Common myeloid progenitor, CD34-positive (primary cell): ENCODE measurements around the gene NEK8.

Source experiments
- CTCF ChIA-PET: fragments of 350-600 bp; sonication (Branson Sonifier 250); formaldehyde crosslinking; loops from one replicate; lab custom pipeline; 2021; ENCODE audit warnings: antibody characterized with exemption; lab: Charles Lee
- POLR2A ChIA-PET: fragments of 350-600 bp; sonication (Branson Sonifier 250); formaldehyde crosslinking; loops from one replicate; lab custom pipeline; 2021; ENCODE audit warnings: antibody characterized with exemption; lab: Charles Lee
- DNase-seq, 3 donors: peaks; one replicate each; pipeline versions ENCODE4 v3.0.0 to v3.0.0-alpha.2; 2013
- H3K27ac ChIP-seq, 2 experiments: 1 replicate in 1 of 2; 2 replicates in 1 of 2; pipeline ENCODE4 v1.7.0; 2013; ENCODE audit warnings: inconsistent platforms in 2 of 2, low read length in 2 of 2, mild to moderate bottlenecking in 2 of 2, low read depth in 1 of 2, moderate library complexity in 1 of 2; ENCODE audit not compliant: severe bottlenecking in 2 of 2, insufficient read depth in 1 of 2, poor library complexity in 1 of 2
- H3K27me3 ChIP-seq, 5 experiments: replicated peaks in 2 of 5; 1 replicate in 3 of 5; 2 replicates in 2 of 5; pipeline versions ENCODE4 v1.6.1 to v1.7.0; 2013; ENCODE audit warnings: low read length in 4 of 5, mild to moderate bottlenecking in 2 of 5, moderate library complexity in 2 of 5, inconsistent platforms in 1 of 5; ENCODE audit not compliant: insufficient read depth in 5 of 5, control insufficient read depth in 4 of 5
- H3K36me3 ChIP-seq, 4 experiments: 1 replicate in 2 of 4; 2 replicates in 2 of 4; pipeline versions ENCODE4 v1.6.1 to v1.7.0; 2013; ENCODE audit warnings: low read length in 3 of 4, control low read depth in 1 of 4, mild to moderate bottlenecking in 1 of 4; ENCODE audit not compliant: control insufficient read depth in 4 of 4, insufficient read depth in 4 of 4
- H3K4me1 ChIP-seq, 4 experiments: 1 replicate in 3 of 4; 2 replicates in 1 of 4; pipeline versions ENCODE4 v1.6.1 to v1.7.1; 2013; ENCODE audit warnings: low read length in 3 of 4, mild to moderate bottlenecking in 3 of 4, control low read depth in 1 of 4, inconsistent platforms in 1 of 4, moderate library complexity in 1 of 4; ENCODE audit not compliant: control insufficient read depth in 4 of 4, insufficient read depth in 4 of 4; ENCODE audit errors: control extremely low read depth in 1 of 4
- H3K4me3 ChIP-seq, 7 experiments: 1 replicate in 4 of 7; 2 replicates in 3 of 7; pipeline versions ENCODE4 v1.5.1 to v1.7.0; 2013; ENCODE audit warnings: mild to moderate bottlenecking in 7 of 7, low read length in 6 of 7, moderate library complexity in 6 of 7, inconsistent platforms in 2 of 7, low read depth in 2 of 7, control low read depth in 1 of 7; ENCODE audit not compliant: insufficient read depth in 4 of 7, control insufficient read depth in 1 of 7; ENCODE audit errors: extremely low read depth in 1 of 7
- H3K9me3 ChIP-seq, 5 experiments: 1 replicate in 4 of 5; 2 replicates in 1 of 5; pipeline versions ENCODE4 v1.6.1 to v1.7.1; 2013; ENCODE audit warnings: low read length in 4 of 5, mild to moderate bottlenecking in 2 of 5, inconsistent platforms in 1 of 5, low read depth in 1 of 5, moderate library complexity in 1 of 5; ENCODE audit not compliant: control insufficient read depth in 4 of 5, insufficient read depth in 2 of 5; ENCODE audit errors: control extremely low read depth in 1 of 5
- WGBS: methylation state at CpG from one replicate; pipeline ENCODE4 v1.1.5; 2013; ENCODE audit not compliant: insufficient coverage; 5-methylcytosine and 5-hydroxymethylcytosine counted together

NEK8 gene

DNA sequence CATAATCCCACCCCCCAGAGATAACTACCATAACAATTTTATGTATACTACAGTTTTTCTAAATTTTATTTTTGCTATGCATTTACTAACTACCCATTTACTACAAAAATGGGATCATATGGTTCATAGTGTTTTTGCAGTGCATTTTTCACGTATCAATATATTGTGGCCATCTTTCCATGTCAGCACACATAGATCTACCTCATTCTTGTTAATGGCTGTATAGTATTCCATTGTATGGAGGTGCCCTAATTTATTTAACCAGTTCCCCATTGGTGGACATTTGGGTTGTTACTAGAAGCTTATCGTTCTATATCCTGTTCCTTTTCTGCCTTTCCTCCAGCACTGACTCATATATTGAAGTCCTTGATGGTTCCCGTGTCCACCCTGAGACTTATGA, 39.6 kb upstream of the NEK8 start:
- no peaks in the 10 kb centered on the region for H3K4me1 ChIP-seq
- no peaks in the 10 kb centered on the region for H3K9me3 ChIP-seq
- no peaks in the 10 kb centered on the region for H3K27me3 ChIP-seq
- DNase-seq = no peak
- no peak overlapping the region for H3K4me3 ChIP-seq
- 100% methylated on average over 1 of the region's 3 CpGs for WGBS
- H3K27ac ChIP-seq = no peak overlapping the region
- peaks cover 31 to 89% (median 70%) of the 10 kb centered on the region in 4 experiments for H3K36me3 ChIP-seq
- ChIA-PET POLR2A (interaction anchor here (1.0 kb wide), 1 partner anchor 22 kb away, joined by 3 read pairs; no protein-coding TSS in a partner anchor), CTCF (interaction anchor here (1.2 kb wide), 1 partner anchor 24 kb away, joined by 4 read pairs; no protein-coding TSS in a partner anchor)

DNA sequence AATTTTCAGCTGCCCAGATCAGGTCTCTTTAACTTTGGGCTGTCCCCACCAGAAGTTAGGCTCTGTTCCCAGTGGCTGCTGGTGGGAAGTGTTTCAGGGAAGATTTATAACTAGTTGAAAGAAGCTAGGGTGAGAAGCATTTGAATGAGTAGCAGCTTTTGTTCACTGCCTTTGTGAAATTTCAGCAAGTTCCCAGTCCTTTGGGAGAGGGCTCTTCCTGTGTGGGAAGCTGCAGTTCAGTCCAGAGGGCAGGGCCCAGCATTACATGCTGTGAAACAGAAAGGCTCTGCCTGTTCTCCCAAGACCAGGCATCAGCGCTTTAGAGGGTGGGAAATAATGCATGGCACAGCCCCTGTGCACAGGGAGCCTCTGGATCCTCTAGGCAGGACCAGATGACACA, 34.7 kb upstream of the NEK8 start:
- no peaks in the 10 kb centered on the region for H3K9me3 ChIP-seq
- H3K27me3 ChIP-seq = no peaks in the 10 kb centered on the region
- ChIA-PET POLR2A (no interaction called here), CTCF (interaction anchor here (0.8 to 2.2 kb wide), 4 partner anchors 8 to 47 kb away, joined by 3 to 7 read pairs (median 4); no protein-coding TSS in a partner anchor)
- DNase-seq = no peak
- peaks cover 36 to 91% (median 66%) of the 10 kb centered on the region in 4 experiments for H3K36me3 ChIP-seq
- no peak overlapping the region for H3K27ac ChIP-seq
- no peak overlapping the region for H3K4me3 ChIP-seq
- H3K4me1 ChIP-seq = no peaks in the 10 kb centered on the region
- WGBS = 100% methylated on average over 1 of the region's 1 CpG

DNA sequence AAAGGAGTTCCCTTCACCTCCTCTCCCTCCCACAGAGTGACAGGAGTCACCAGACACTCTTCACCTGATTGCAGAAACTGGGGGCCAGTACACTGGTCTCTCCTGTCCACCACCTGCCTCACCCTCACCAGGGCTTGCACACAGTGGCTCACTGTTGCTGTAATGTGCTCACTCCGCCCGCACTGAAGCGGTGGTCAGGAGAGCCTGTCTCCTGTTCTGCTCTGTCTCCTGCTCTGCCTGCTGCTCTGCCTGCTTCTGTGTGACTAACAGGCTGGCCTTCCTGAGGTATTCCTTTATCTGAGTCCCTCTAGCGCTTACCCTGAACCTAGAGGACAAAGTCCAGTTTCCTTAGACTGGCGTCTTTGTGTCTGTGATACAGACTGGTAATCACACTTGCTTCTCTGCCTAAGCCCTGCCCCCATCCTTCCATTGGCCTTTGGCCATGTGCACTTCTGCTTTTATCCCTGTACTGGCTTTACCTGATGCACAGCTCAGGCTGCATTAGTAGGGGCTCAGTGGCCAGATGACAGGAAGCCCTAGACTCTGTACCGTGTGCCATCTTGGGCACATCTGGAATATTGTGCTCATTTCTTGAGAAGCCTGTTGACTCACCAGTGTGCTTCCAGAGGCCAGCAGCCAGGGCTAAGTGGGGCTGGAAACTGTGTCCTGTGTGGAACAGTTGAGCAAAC, 30.2 kb upstream of the NEK8 start:
- Histone ChIP-seq H3K9me3 (no peaks in the 10 kb centered on the region), H3K27ac (no peak overlapping the region), H3K27me3 (no peaks in the 10 kb centered on the region), H3K36me3 (peaks cover 36 to 100% (median 80%) of the 10 kb centered on the region in 4 experiments), H3K4me1 (no peaks in the 10 kb centered on the region), H3K4me3 (no peak overlapping the region)
- no peak for DNase-seq
- POLR2A ChIA-PET = no interaction called here
- WGBS = 95% methylated on average over 6 of the region's 6 CpGs
- CTCF ChIA-PET = no interaction called here

DNA sequence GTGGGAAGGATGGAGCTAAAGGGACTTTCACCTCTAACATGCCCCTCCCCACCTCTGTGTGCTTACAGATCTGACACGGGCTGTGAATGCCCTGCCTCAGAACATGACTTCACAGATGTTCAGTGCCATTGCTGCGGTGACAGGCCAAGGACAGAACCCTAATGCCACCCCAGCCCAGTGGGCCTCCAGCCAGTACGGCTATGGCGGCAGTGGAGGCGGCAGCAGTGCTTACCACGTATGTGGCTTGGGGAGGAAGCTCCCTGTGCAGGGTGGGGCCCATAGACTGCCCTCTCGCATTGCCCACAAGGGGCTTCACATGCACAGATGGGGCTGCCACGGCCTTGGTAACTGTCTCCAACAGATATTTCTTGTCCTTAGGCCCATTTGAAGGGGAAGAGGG, 28.3 kb upstream of the NEK8 start:
- WGBS = 98% methylated on average over 7 of the region's 8 CpGs
- no peak overlapping the region for H3K27ac ChIP-seq
- ChIA-PET POLR2A (no interaction called here), CTCF (interaction anchor here (0.6 to 1.2 kb wide), 3 partner anchors 8 to 25 kb away, joined by 3 to 4 read pairs (median 4); no protein-coding TSS in a partner anchor)
- H3K9me3 ChIP-seq = no peaks in the 10 kb centered on the region
- no peaks in the 10 kb centered on the region for H3K27me3 ChIP-seq
- no peak overlapping the region for H3K4me3 ChIP-seq
- no peaks in the 10 kb centered on the region for H3K4me1 ChIP-seq
- no peak for DNase-seq
- peaks cover 37 to 97% (median 75%) of the 10 kb centered on the region in 4 experiments for H3K36me3 ChIP-seq

DNA sequence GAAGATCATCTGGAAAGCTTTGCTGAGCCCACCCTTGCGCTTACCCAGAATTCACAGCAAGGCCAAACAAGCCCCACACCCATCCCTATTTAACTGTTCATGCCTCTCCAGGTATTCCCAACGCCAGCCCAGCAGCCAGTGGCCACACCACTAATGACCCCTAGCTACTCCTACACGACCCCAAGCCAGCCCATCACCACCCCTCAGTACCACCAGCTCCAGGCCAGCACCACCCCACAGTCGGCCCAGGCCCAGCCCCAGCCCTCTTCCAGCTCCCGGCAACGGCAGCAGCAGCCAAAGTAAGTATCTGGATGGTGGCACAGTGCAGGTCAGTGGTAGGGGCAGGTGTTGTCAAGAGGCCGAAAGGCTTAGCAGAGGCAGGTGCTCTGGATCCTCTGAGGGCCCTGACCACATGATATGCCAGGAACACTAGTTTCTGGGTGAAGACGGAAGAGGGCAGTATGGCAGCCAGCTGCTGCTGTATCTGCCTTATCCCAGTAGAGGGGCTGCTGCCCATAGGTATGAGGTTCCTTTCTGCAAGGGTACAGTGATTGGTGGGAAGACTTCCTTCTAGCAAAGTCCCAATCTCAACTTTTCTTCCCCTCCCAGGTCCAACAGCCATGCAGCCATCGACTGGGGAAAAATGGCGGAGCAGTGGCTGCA, 27.6 kb upstream of the NEK8 start:
- Histone ChIP-seq H3K4me3 (no peak overlapping the region), H3K36me3 (peaks cover 33 to 90% (median 70%) of the 10 kb centered on the region in 4 experiments), H3K27me3 (no peaks in the 10 kb centered on the region), H3K4me1 (no peaks in the 10 kb centered on the region), H3K27ac (no peak overlapping the region), H3K9me3 (no peaks in the 10 kb centered on the region)
- POLR2A ChIA-PET = no interaction called here
- DNase-seq = no peak
- CTCF ChIA-PET = interaction anchor here (1.2 kb wide), 1 partner anchor 25 kb away, joined by 4 read pairs; no protein-coding TSS in a partner anchor
- WGBS = 97% methylated on average over 8 of the region's 10 CpGs

DNA sequence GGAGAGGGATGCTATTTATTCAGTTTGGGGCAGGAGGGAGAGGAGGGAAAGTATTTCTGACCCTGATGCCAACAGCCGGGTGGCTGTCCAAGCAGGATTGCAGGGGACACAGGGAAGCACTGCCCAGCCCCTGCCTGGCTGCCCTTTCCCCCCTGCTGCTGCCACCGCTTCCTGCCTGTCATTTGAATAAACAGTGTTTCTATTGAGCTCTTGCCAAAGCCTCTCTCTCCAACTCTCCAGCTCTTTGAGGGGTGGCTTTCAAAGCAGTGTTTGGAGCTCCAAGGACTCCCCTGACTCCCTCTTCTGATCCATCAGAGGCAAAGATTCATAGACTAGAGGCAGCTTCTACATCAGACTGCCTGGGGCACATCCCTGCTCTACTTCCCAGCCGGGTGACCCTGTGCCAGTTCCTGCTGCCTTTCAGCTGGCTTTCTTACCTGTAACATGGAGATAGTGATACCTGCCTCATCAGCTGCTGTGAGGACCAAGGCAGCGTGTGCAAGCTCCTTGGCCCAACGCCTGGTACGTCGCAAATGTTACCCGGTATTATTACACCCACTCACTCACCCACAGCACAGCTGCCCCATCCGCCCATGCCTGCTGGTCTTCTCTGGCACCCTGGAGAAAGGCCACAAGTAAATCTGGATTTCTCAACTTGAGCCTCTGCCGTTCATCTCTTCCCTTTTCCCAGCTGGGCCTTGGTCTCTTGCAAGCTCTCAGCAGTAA, 26.4 kb upstream of the NEK8 start:
- no peak overlapping the region for H3K27ac ChIP-seq
- ChIA-PET POLR2A (interaction anchor here (1.1 kb wide), 1 partner anchor 9 kb away, joined by 3 read pairs; no protein-coding TSS in a partner anchor), CTCF (interaction anchor here (1.4 kb wide), 1 partner anchor 9 kb away, joined by 5 read pairs; no protein-coding TSS in a partner anchor)
- peaks cover 33 to 81% (median 61%) of the 10 kb centered on the region in 4 experiments for H3K36me3 ChIP-seq
- no peak for DNase-seq
- no peaks in the 10 kb centered on the region for H3K27me3 ChIP-seq
- no peaks in the 10 kb centered on the region for H3K4me1 ChIP-seq
- WGBS = 98% methylated on average over 10 of the region's 10 CpGs
- H3K9me3 ChIP-seq = no peaks in the 10 kb centered on the region
- H3K4me3 ChIP-seq = no peak overlapping the region
